Measurements from ENCODE around the gene CAMSAP2.

CAMSAP2 gene

GRCh38 chr1:200901796-200902444 is 163.2 kb downstream of the CAMSAP2 start:
- DNase-seq: no peak

- DNase-seq: no peak
Measured at GRCh38 chr1:200903793-200904192, 165.1 kb downstream of the CAMSAP2 start.

- no peak for DNase-seq
Measured at GRCh38 chr1:200904772-200905171, 166.1 kb downstream of the CAMSAP2 start.

GRCh38 chr1:200905411-200906052 is 166.8 kb downstream of the CAMSAP2 start:
- DNase-seq: peak; percentile 77

- no peak for DNase-seq
Measured at GRCh38 chr1:200906491-200906890, 167.8 kb downstream of the CAMSAP2 start.

GRCh38 chr1:200907611-200908097 is 169.0 kb downstream of the CAMSAP2 start:
- DNase-seq: no peak

- DNase-seq: no peak
Measured at GRCh38 chr1:200908191-200908868, 169.6 kb downstream of the CAMSAP2 start.

- no peak for DNase-seq
Measured at GRCh38 chr1:200909071-200909470, 170.4 kb downstream of the CAMSAP2 start.

- no peak for DNase-seq
Measured at GRCh38 chr1:200909757-200910239, 171.1 kb downstream of the CAMSAP2 start.
